ENCODE data around the gene FOSL1.
A peak's percentile ranks its signal among the peaks of the same experiment; 100 is the strongest.

- TF ChIP-seq CTCF (IDR thresholded peaks at IDR 0.05) = no peak
- peak; percentile 31 for TF ChIP-seq HMGXB4 (CRISPR knock-in tag; IDR thresholded peaks at IDR 0.05)
- no peak for TF ChIP-seq CREB1 (CRISPR knock-in tag; IDR thresholded peaks at IDR 0.05)
- TF ChIP-seq ZNF281 (CRISPR knock-in tag; IDR thresholded peaks at IDR 0.05) = no peak
- peak; percentile 99 for TF ChIP-seq SP1 (CRISPR knock-in tag; conservative IDR thresholded peaks at IDR 0.05)
- TF ChIP-seq IRF2 (CRISPR knock-in tag; IDR thresholded peaks at IDR 0.05; ENCODE audit: borderline replicate concordance, low read depth) = no peak
- TF ChIP-seq ESRRA (CRISPR knock-in tag; IDR thresholded peaks at IDR 0.05; ENCODE audit: borderline replicate concordance) = no peak
- no peak for TF ChIP-seq OVOL2 (CRISPR knock-in tag; IDR thresholded peaks at IDR 0.05; ENCODE audit: borderline replicate concordance)
- peak; percentile 22; the same call in 1 of the 2 replicates for TF ChIP-seq MAX (CRISPR knock-in tag; IDR thresholded peaks at IDR 0.05)
- TF ChIP-seq MYBL2 (CRISPR knock-in tag; IDR thresholded peaks at IDR 0.05) = peak; percentile 27; the same call in 1 of the 2 replicates
- peak; percentile 47; the same call in 1 of the 2 replicates for TF ChIP-seq PREB (CRISPR knock-in tag; IDR thresholded peaks at IDR 0.05; ENCODE audit: borderline replicate concordance)
- peak; percentile 41 for TF ChIP-seq USF2 (CRISPR knock-in tag; IDR thresholded peaks at IDR 0.05)
- TF ChIP-seq ZNF263 (CRISPR knock-in tag; IDR thresholded peaks at IDR 0.05; ENCODE audit: low read depth) = 0 out of 2 replicates have a peak, but pooled peaks have one; percentile 31
Measured at GRCh38 chr11:65919141-65919572, 19.0 kb upstream of the FOSL1 start, which contains the start of gene DRAP1.
